ENCODE measurements around the gene RCAN3.

DNA sequence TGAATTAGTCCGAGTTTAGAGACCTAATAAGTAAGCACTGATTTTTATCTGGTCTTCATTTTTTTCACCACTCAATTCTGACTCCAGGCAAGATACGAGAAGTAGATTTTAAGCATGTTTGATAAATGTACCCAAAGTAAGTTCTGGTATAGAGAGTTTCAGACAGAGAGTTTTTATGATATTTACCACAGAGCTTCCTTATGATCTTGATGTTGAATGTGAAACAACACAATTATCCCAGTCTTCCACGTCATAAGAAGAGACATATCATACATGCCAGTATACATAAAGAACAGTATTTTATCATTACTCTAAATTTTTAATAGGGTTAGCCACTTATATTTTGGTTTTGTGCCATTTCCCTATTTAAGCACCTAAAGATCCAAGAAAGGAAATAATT is 45.4 kb downstream of the RCAN3 start:
- TF ChIP-seq RFX5 (IDR thresholded peaks at IDR 0.05; ENCODE audit: low read depth, low read length) (no peak), CTCF (conservative IDR thresholded peaks at IDR 0.05; ENCODE audit: low read depth, low read length) (no peak), CHD1 (IDR thresholded peaks at IDR 0.05; ENCODE audit: low read depth, low read length) (no peak), NFE2L2 (IDR thresholded peaks at IDR 0.05; ENCODE audit: low read depth, low read length) (no peak), MAFK (IDR thresholded peaks at IDR 0.05; ENCODE audit: low read depth, low read length) (no peak), BHLHE40 (IDR thresholded peaks at IDR 0.05; ENCODE audit: low read depth, low read length) (no peak), SMC3 (IDR thresholded peaks at IDR 0.05; ENCODE audit: low read depth, low read length) (no peak), RCOR1 (IDR thresholded peaks at IDR 0.05; ENCODE audit: insufficient replicate concordance, low read length) (no peak)
- TF ChIP-seq, protein P1, sequence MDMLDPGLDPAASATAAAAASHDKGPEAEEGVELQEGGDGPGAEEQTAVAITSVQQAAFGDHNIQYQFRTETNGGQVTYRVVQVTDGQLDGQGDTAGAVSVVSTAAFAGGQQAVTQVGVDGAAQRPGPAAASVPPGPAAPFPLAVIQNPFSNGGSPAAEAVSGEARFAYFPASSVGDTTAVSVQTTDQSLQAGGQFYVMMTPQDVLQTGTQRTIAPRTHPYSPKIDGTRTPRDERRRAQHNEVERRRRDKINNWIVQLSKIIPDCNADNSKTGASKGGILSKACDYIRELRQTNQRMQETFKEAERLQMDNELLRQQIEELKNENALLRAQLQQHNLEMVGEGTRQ (IDR thresholded peaks at IDR 0.05; ENCODE audit: low read depth, low read length), result no peak

All from IMR-90 (cell line).